ENCODE data around the gene SLBP. TPM values are rescaled to one million over a fixed set of nuclear protein-coding genes. Genes with fewer than 3 reads are reported as not detected.
A peak's percentile ranks its signal among the peaks of the same experiment; 100 is the strongest.

SLBP gene
- total and polyA plus RNA-seq, 2 donors (not counting 1 experiment from before 2014, with no cell fraction given), result 19.4 to 31.8 TPM

GRCh38 chr4:1683736-1684505 is 28.2 kb downstream of the SLBP start, which contains the start of gene FAM53A:
FAM53A (minus strand) TSS chr4:1684313; CDS start chr4:1668741, 15,572 bp downstream.
- TF ChIP-seq EZH2 (IDR thresholded peaks at IDR 0.05; ENCODE audit: borderline replicate concordance, insufficient read depth, low read depth, low read length, poor library complexity, severe bottlenecking) (no peak), CTCF (IDR thresholded peaks at IDR 0.05) (no peak)
- Histone ChIP-seq H3K27ac (ENCODE audit: low read length in 2 of 2) (peak within 1 kb of the TSS in 1 of 2 donors; percentile 31), H3K4me3 (ENCODE audit: control extremely low read depth in 1 of 5, extremely low read depth in 1 of 5, insufficient read depth in 1 of 5, low read depth in 2 of 5, low read length in 4 of 5) (peak within 1 kb of the TSS; percentile 45 to 78 (median 61)), H3K27me3 (replicated peaks in 1 of 4; ENCODE audit: control extremely low read depth in 1 of 4, control insufficient read depth in 3 of 4, insufficient read depth in 4 of 4, low read length in 3 of 4) (no peaks in the 10 kb centered on the region), H2AFZ (ENCODE audit: insufficient read depth, low read depth, low read length, poor library complexity, severe bottlenecking) (peak within 1 kb of the TSS; percentile 84), H3K79me2 (ENCODE audit: control insufficient read depth, insufficient read depth, low read length) (no peaks in the 10 kb centered on the region), H3K9me3 (ENCODE audit: control extremely low read depth in 1 of 3, control insufficient read depth in 2 of 3, insufficient read depth in 1 of 3, low read length in 2 of 3) (peaks cover 0 to 3% (median 0%) of the 10 kb centered on the region in 3 donors), H3K9ac (ENCODE audit: low read length) (peak within 1 kb of the TSS; percentile 56), H3K36me3 (replicated peaks in 1 of 2; ENCODE audit: control extremely low read depth in 1 of 2, control insufficient read depth in 1 of 2, extremely low read depth in 1 of 2, insufficient read depth in 2 of 2, low read length in 1 of 2) (no peaks in the 10 kb centered on the region), H3K4me1 (ENCODE audit: control insufficient read depth in 2 of 2, insufficient read depth in 2 of 2, low read length in 2 of 2) (peaks cover 10 to 16% of the 10 kb centered on the region in 2 donors), H4K20me1 (ENCODE audit: control insufficient read depth, insufficient read depth, low read length, poor library complexity, severe bottlenecking) (no peaks in the 10 kb centered on the region), H3K4me2 (replicated peaks; ENCODE audit: low read depth, low read length, poor library complexity, severe bottlenecking) (peak within 1 kb of the TSS; percentile 77)
- Mint-ChIP-seq H3K27ac (peak within 1 kb of the TSS; percentile 86), H3K9me3 (ENCODE audit: insufficient read depth) (no peaks in the 10 kb centered on the region), H3K4me1 (peaks cover 10% of the 10 kb centered on the region), H3K4me3 (peak within 1 kb of the TSS; percentile 94), H3K27me3 (no peaks in the 10 kb centered on the region)
- intact Hi-C loops (cut with micrococcal nuclease), result loop anchor here (1.0 to 5.0 kb wide), 5 partner anchors 28 to 186 kb away; partner anchors contain the start of genes FGFR3 and SLBP
- CTCF ChIA-PET, result interaction anchor here (0.6 to 2.2 kb wide), 2 partner anchors 9 to 15 kb away, joined by 6 to 13 read pairs; no protein-coding TSS in a partner anchor
- POLR2A ChIA-PET, result interaction anchor here (0.9 kb wide), 1 partner anchor 28 kb away, joined by 3 read pairs; the partner anchor contains the start of gene SLBP
- peak; percentile 94 for ATAC-seq (ENCODE audit: low read depth)
- WGBS (ENCODE audit: insufficient coverage), result under 1% methylated on average over 117 of the region's 118 CpGs
- peak; percentile 94 for DNase-seq

All from B cell (primary cell).